HEK293T (cell line): Measurements from ENCODE around the gene NEDD4.

ENCODE experiments used
- CTCF ChIA-PET: fragments of 350-600 bp; formaldehyde crosslinking; extraction: SDS; loops from one replicate; lab custom pipeline; 2021; ENCODE audit warnings: antibody characterized with exemption, inconsistent platforms; lab: Yijun Ruan, JAX
- POLR2A ChIA-PET: fragments of 350-600 bp; formaldehyde crosslinking; extraction: SDS; loops from one replicate; lab custom pipeline; 2020; ENCODE audit warnings: antibody characterized with exemption, inconsistent platforms; lab: Yijun Ruan, JAX
- DNase-seq: peaks from one replicate; pipeline ENCODE4 v3.0.0; 2012; ENCODE audit warnings: mixed read lengths; ENCODE audit errors: extremely low spot score
- CTBP1 ChIP-seq: fragments of 450-650 bp; IDR thresholded peaks from 2 replicates; pipeline ENCODE4 v1.6.1; 2016; ENCODE audit warnings: borderline replicate concordance
- ELF4 ChIP-seq: fragments of 450-650 bp; IDR thresholded peaks from 2 replicates; pipeline ENCODE4 v1.6.1; 2017; ENCODE audit warnings: antibody characterized with exemption
- FOXA1 ChIP-seq: fragments of 450-650 bp; IDR thresholded peaks from 2 replicates; pipeline ENCODE4 v1.6.1; 2016; ENCODE audit warnings: mild to moderate bottlenecking
- FOXM1 ChIP-seq: fragments of 450-650 bp; IDR thresholded peaks from 2 replicates; pipeline ENCODE4 v1.6.1; 2017; ENCODE audit warnings: mild to moderate bottlenecking, borderline replicate concordance
- LEF1 ChIP-seq: fragments of 450-650 bp; IDR thresholded peaks from 2 replicates; pipeline ENCODE4 v1.6.1; 2017; ENCODE audit warnings: mild to moderate bottlenecking, borderline replicate concordance
- SUZ12 ChIP-seq: fragments of 450-650 bp; IDR thresholded peaks from 2 replicates; pipeline ENCODE4 v1.6.1; 2016; ENCODE audit warnings: mild to moderate bottlenecking
- TARDBP ChIP-seq: fragments of 450-650 bp; IDR thresholded peaks from 2 replicates; pipeline ENCODE4 v1.6.1; 2016
- ZNF384 ChIP-seq: fragments of 450-650 bp; IDR thresholded peaks from 2 replicates; pipeline ENCODE4 v1.6.1; 2016

Gene NEDD4

GRCh38 chr15:55778932-55779331, 214.5 kb downstream of the NEDD4 start:
- no peak for DNase-seq
- TF ChIP-seq FOXM1 (no peak), ZNF384 (no peak), LEF1 (no peak), TARDBP (no peak), CTBP1 (no peak), FOXA1 (no peak), SUZ12 (no peak), ELF4 (no peak)
- ChIA-PET CTCF (no interaction called here), POLR2A (no interaction called here)
